DOHH2 (cell line): Measurements from ENCODE around the gene ITPR1.

Experiments used
- H3F3A ChIP-seq: fragments of 200-600 bp; sonication (generic), shearing (Covaris generic); 2 replicates; pipeline ENCODE4 v1.6.0; 2016; ENCODE audit warnings: antibody characterized with exemption, mild to moderate bottlenecking; ENCODE audit not compliant: control insufficient read depth, insufficient read depth
- H3K27ac ChIP-seq: fragments of 200-600 bp; sonication (generic); 2 replicates; pipeline ENCODE4 v1.5.1; 2014; ENCODE audit warnings: low read depth, mild to moderate bottlenecking, low read length, moderate library complexity
- H3K27me3 ChIP-seq: fragments of 200-600 bp; sonication (generic); 2 replicates; pipeline ENCODE4 v1.6.1; 2014; ENCODE audit warnings: mild to moderate bottlenecking, low read length, mixed read lengths; ENCODE audit not compliant: control insufficient read depth
- H3K36me3 ChIP-seq: fragments of 200-600 bp; sonication (generic); 2 replicates; pipeline ENCODE4 v1.6.1; 2014; ENCODE audit warnings: mild to moderate bottlenecking, low read length, moderate library complexity, mixed read lengths; ENCODE audit not compliant: control insufficient read depth
- H3K4me1 ChIP-seq: fragments of 200-600 bp; sonication (generic); 2 replicates; pipeline ENCODE4 v1.6.1; 2014; ENCODE audit warnings: mild to moderate bottlenecking, low read length, mixed read lengths; ENCODE audit not compliant: control insufficient read depth
- H3K4me2 ChIP-seq: fragments of 200-600 bp; sonication (generic); 2 replicates; pipeline ENCODE4 v1.6.0; 2014; ENCODE audit warnings: mild to moderate bottlenecking, low read length, moderate library complexity
- H3K4me3 ChIP-seq: fragments of 200-600 bp; sonication (generic); 2 replicates; pipeline ENCODE4 v1.5.1; 2014; ENCODE audit warnings: mild to moderate bottlenecking, low read length, mixed read lengths
- H3K79me2 ChIP-seq: fragments of 200-600 bp; sonication (generic); 2 replicates; pipeline ENCODE4 v1.6.1; 2014; ENCODE audit warnings: mild to moderate bottlenecking, low read length, mixed read lengths; ENCODE audit not compliant: control insufficient read depth
- H3K9me2 ChIP-seq: fragments of 200-600 bp; sonication (generic); replicated peaks from 2 replicates; pipeline ENCODE4 v1.6.1; 2014; ENCODE audit warnings: mild to moderate bottlenecking, low read length, mixed read lengths; ENCODE audit not compliant: control insufficient read depth
- H3K9me3 ChIP-seq: fragments of 200-600 bp; sonication (generic); 2 replicates; pipeline ENCODE4 v1.6.1; 2014; ENCODE audit warnings: antibody characterized with exemption, low read length, mixed read lengths; ENCODE audit not compliant: control insufficient read depth, insufficient read depth
- H4K20me1 ChIP-seq: fragments of 200-600 bp; sonication (generic); 2 replicates; pipeline ENCODE4 v1.6.0; 2014; ENCODE audit warnings: low read depth, mild to moderate bottlenecking, antibody characterized with exemption, low read length, moderate library complexity; ENCODE audit not compliant: control insufficient read depth, insufficient read depth
- CTCF ChIP-seq: fragments of 200-600 bp; sonication (generic); IDR thresholded peaks from one replicate; pipeline ENCODE4 v1.5.1; 2014; ENCODE audit warnings: antibody characterized with exemption, mild to moderate bottlenecking, low read depth, low read length; ENCODE audit not compliant: poor library complexity, severe bottlenecking
- EZH2phosphoT487 ChIP-seq: fragments of 200-600 bp; sonication (generic); IDR thresholded peaks from 2 replicates; pipeline ENCODE4 v1.6.1; 2017; ENCODE audit warnings: borderline replicate concordance, mild to moderate bottlenecking, antibody characterized with exemption, low read length, moderate library complexity, mixed read lengths

The ITPR1 gene

GRCh38 chr3:4814305-4814903 is 321.3 kb downstream of the ITPR1 start:
- Histone ChIP-seq H3K4me2 (no peak overlapping the region), H4K20me1 (no peaks in the 10 kb centered on the region), H3K9me3 (no peaks in the 10 kb centered on the region), H3K27ac (no peak overlapping the region), H3K27me3 (no peaks in the 10 kb centered on the region), H3K4me1 (no peaks in the 10 kb centered on the region), H3F3A (no peaks in the 10 kb centered on the region), H3K9me2 (no peaks in the 10 kb centered on the region), H3K36me3 (peaks cover 3% of the 10 kb centered on the region; the same call in 1 of the 2 replicates), H3K4me3 (no peak overlapping the region), H3K79me2 (no peaks in the 10 kb centered on the region)
- TF ChIP-seq EZH2phosphoT487 (no peak), CTCF (no peak)

- H3K27me3 ChIP-seq: no peaks in the 10 kb centered on the region
- no peak overlapping the region for H3K4me2 ChIP-seq
- no peaks in the 10 kb centered on the region for H3K9me2 ChIP-seq
- no peaks in the 10 kb centered on the region for H3K9me3 ChIP-seq
- H3K4me3 ChIP-seq: no peak overlapping the region
- H3F3A ChIP-seq: no peaks in the 10 kb centered on the region
- no peak overlapping the region for H3K27ac ChIP-seq
- H3K36me3 ChIP-seq: peaks cover 3% of the 10 kb centered on the region; the same call in 1 of the 2 replicates
- TF ChIP-seq CTCF (no peak), EZH2phosphoT487 (no peak)
- no peaks in the 10 kb centered on the region for H3K4me1 ChIP-seq
- H3K79me2 ChIP-seq: no peaks in the 10 kb centered on the region
- no peaks in the 10 kb centered on the region for H4K20me1 ChIP-seq
Measured at GRCh38 chr3:4814904-4815574, 321.9 kb downstream of the ITPR1 start.

- Histone ChIP-seq H3K79me2 (no peaks in the 10 kb centered on the region), H3K27ac (no peak overlapping the region), H3F3A (no peaks in the 10 kb centered on the region), H3K9me2 (no peaks in the 10 kb centered on the region), H3K4me2 (no peak overlapping the region), H3K9me3 (no peaks in the 10 kb centered on the region), H3K4me3 (no peak overlapping the region), H3K36me3 (peaks cover 3% of the 10 kb centered on the region; the same call in 1 of the 2 replicates), H3K4me1 (no peaks in the 10 kb centered on the region), H3K27me3 (no peaks in the 10 kb centered on the region), H4K20me1 (no peaks in the 10 kb centered on the region)
- no peak for TF ChIP-seq CTCF
- no peak for TF ChIP-seq EZH2phosphoT487
Measured at GRCh38 chr3:4816306-4816705, 323.2 kb downstream of the ITPR1 start.
